ENCODE data around the gene CLNK.

DNA sequence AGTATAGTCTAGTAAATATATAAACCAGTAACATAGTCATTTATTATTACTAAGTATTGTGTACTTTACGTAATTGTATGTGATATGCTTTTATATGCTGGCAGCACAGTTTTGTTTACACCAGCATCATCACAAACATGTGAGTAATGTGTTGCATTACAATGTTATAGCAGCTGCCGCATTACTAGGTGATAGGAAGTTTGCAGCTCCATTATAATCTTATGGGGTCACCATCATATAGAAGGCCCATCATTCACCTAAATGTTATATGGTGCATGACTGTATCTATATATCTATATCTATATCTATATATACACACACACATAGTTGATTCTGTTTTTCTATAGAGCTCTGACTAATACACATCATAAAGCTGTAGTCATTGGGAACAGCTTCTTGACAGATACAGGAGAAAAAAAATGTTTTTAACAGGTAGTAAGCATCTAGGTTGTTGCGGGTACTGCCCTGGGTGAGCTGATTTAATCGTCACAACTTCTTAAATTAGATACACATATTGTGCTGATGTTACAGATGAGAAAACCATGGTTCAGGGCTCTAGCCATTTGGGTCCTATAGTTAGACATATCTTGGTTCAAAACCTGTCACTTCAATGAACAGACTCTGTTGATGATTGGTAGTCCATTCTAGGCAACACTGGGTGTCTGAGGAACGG lies 77.9 kb downstream of the CLNK start:
- TF ChIP-seq POLR2AphosphoS5 (IDR thresholded peaks at IDR 0.05; ENCODE audit: low read depth, low read length) (no peak), CTCF (IDR thresholded peaks at IDR 0.05 in 2 of 3, conservative IDR thresholded peaks at IDR 0.05 in 1 of 3; ENCODE audit: borderline replicate concordance in 1 of 3, insufficient read depth in 1 of 3, low read depth in 2 of 3, low read length in 2 of 3) (no peak), POLR2A (IDR thresholded peaks at IDR 0.05; ENCODE audit: borderline replicate concordance, extremely low read depth, insufficient read depth, insufficient read length) (no peak), EZH2 (IDR thresholded peaks at IDR 0.05) (no peak), RAD21 (IDR thresholded peaks at IDR 0.05; ENCODE audit: low read depth) (no peak), JUND (IDR thresholded peaks at IDR 0.05) (no peak), SIN3A (IDR thresholded peaks at IDR 0.05; ENCODE audit: low read depth) (no peak), SRF (IDR thresholded peaks at IDR 0.05; ENCODE audit: low read depth) (no peak), EGR1 (IDR thresholded peaks at IDR 0.05; ENCODE audit: low read depth) (no peak), ATF3 (IDR thresholded peaks at IDR 0.05) (no peak), FOSL1 (IDR thresholded peaks at IDR 0.05; ENCODE audit: low read depth) (no peak)
- TF ChIP-seq, protein P1, sequence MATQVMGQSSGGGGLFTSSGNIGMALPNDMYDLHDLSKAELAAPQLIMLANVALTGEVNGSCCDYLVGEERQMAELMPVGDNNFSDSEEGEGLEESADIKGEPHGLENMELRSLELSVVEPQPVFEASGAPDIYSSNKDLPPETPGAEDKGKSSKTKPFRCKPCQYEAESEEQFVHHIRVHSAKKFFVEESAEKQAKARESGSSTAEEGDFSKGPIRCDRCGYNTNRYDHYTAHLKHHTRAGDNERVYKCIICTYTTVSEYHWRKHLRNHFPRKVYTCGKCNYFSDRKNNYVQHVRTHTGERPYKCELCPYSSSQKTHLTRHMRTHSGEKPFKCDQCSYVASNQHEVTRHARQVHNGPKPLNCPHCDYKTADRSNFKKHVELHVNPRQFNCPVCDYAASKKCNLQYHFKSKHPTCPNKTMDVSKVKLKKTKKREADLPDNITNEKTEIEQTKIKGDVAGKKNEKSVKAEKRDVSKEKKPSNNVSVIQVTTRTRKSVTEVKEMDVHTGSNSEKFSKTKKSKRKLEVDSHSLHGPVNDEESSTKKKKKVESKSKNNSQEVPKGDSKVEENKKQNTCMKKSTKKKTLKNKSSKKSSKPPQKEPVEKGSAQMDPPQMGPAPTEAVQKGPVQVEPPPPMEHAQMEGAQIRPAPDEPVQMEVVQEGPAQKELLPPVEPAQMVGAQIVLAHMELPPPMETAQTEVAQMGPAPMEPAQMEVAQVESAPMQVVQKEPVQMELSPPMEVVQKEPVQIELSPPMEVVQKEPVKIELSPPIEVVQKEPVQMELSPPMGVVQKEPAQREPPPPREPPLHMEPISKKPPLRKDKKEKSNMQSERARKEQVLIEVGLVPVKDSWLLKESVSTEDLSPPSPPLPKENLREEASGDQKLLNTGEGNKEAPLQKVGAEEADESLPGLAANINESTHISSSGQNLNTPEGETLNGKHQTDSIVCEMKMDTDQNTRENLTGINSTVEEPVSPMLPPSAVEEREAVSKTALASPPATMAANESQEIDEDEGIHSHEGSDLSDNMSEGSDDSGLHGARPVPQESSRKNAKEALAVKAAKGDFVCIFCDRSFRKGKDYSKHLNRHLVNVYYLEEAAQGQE (IDR thresholded peaks at IDR 0.05; ENCODE audit: low read depth): no peak
- TF ChIP-seq, protein P2, sequence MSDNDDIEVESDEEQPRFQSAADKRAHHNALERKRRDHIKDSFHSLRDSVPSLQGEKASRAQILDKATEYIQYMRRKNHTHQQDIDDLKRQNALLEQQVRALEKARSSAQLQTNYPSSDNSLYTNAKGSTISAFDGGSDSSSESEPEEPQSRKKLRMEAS (IDR thresholded peaks at IDR 0.05): no peak

Data from HCT116 (cell line).